ENCODE measurements around the gene RSRC1.
"Not testable (repeated sequence)": the region's sequence is repeated elsewhere in the genome, so short reads cannot be mapped to it uniquely, and the experiment has no call there.

The RSRC1 gene

DNA sequence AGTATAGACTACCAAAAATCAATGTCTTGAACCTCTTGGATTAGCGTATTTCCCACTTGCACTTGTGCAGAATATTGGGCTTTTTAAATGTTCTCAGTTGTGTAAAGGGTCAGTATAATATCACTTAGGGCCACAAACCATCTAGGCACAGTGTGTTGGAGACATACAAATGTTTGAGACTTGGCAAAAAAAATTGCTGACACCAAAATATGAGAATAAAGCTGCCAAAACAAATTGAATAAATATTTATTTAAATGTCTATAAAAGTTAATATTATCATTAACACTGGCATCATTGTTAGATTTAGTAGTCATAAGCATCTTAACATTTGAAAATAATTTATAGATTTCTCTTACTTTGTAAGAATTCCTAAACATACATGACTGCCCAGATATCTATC lies 430.2 kb downstream of the RSRC1 start:
- DNase-seq: no peak

DNA sequence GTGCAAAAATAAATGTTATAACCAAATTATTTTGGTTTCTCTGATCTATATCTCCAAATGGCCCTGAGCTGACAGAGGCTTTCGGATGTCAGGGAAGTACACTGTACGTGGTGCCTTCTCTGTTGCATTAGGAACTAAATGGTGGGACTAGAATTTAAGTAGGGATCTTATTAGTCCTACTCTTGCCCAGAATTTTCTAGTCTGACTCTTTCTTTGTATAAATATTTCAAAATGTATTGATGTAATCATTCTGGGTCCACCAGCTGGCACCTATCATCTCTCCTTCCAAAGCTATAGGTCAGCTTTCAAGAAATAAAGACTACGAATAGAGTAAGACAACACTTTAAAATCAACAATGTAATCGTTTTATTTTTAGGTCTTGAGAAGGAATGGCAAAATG lies 438.8 kb downstream of the RSRC1 start:
- no peak for DNase-seq

DNA sequence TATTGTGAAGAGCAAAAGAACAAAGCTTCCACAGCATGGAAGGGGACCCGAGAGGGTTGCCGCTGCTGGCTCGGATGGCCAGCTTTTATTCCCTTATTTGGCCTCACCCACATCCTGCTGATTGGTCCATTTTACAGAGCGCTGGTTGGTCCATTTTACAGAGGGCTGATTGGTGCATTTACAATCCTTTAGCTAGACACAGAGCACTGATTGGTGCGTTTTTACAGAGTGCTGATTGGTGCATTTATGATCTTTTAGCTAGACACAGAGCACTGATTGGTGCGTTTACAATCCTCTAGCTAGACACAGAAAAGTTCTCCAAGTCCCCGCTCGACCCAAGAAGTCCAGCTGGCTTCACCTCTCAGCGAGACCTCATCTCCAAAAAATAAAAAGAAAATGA lies 440.0 kb downstream of the RSRC1 start:
- DNase-seq: not testable (repeated sequence)

DNA sequence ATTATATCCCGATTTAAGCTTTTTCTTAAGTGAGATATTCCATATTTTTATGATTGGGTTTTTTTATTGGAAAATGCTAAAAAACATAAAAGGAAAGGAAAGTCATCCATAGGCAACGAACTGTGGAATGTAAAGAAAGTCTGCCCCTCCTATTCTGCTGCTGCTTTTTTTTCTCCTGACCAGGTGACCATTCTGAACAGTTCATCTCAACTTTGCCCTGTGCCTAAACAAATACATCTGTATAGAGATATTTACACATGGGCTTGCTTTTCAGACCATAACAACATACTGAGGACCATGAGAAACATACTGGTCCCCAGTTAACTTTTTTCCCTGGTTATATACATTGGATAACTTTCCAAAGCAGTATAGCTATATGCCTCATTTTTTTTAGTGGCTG lies 442.2 kb downstream of the RSRC1 start:
- no peak for DNase-seq

DNA sequence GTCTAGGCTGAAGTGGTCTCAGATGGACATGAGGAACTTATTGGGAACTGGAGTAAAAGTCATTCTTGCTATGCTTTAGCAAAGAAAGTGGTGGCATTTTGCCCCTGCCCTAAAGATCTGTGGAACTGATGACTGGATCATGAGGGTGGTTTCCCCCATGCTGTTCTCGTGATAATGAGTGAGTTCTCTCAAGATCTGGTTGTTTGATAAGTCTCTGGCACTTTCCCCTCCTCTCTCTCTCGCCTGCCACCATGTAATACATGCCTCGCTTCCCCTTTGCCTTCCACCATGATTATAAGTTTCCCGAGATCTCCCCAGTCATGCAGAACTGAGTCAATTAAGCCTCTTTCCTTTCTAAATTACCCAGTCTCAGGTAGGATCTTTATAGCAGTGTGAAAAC lies 449.6 kb downstream of the RSRC1 start:
- DNase-seq: no peak

DNA sequence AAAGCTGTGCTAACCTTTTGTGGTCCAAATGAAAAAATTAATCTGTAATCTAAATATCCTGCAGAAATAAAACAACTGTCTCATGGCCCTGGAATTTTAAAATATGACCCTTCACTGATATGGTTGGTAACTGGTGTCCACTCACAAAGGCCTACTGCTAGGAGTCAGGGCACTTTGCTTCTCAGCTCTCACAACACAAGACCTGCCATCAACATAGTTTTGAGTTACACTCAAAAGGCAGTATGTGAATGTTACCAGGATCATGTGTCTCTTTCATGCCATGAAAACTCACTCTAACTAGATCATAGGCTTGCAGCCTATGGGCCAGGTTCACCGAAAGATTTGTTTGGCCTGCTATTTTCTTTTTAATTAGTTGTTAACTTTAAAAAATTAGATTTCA lies 451.1 kb downstream of the RSRC1 start:
- DNase-seq: no peak

DNA sequence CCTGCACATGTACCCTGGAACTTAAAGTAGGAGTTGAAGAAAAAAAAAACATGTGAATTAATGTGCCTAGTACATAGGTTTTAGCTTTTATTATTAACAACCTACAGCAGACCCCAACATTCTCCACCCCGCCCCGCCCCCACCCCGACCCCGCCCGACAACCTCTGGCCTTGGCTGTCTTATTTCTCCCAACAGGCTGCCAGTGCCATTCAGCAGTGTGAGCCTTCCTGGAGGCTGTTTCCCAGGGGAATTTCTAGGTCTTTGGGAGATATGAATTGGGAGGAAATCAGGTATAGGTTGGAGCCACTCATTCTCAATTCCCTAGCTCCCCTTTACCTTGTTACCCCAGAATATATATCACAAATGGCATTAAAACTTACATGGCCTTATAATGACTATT lies 452.8 kb downstream of the RSRC1 start:
- no peak for DNase-seq

DNA sequence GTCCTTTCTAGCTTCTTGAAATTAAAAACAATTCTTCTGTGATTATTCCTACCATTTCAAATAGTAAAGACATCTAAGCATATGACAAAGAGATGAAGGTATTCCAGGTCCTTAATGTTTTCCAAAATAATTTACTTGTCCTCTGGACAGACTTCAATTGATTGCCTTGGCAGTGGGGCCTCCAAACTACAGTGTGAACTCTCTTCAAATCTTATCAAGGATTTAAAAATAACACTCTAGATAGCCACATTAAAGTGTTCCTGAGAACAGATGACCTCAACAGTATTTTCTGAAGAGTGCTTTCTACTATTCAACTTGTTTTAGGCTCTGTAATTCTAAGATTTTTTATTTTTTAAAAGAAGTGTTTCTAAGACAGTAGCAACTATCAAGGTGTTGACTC lies 453.2 kb downstream of the RSRC1 start:
- DNase-seq: no peak

DNA sequence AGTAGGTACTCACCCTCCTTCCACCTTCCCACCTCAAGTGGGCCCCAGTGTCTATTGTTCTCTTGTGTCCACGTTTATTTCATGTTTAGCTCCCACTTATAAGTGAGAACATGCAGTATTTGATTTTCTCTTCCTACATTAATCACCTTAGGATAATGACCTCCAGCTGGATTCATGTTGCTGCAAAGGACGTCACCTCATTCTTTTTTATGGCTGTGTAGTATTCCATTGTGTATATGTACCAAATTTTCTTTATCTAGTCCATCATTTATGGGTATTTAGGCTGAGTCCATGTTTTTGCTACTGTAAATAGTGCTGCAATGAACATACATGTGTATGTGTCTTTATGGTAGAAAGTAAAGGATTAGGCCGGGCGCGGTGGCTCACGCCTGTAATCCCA lies 455.2 kb downstream of the RSRC1 start:
- no peak for DNase-seq

DNA sequence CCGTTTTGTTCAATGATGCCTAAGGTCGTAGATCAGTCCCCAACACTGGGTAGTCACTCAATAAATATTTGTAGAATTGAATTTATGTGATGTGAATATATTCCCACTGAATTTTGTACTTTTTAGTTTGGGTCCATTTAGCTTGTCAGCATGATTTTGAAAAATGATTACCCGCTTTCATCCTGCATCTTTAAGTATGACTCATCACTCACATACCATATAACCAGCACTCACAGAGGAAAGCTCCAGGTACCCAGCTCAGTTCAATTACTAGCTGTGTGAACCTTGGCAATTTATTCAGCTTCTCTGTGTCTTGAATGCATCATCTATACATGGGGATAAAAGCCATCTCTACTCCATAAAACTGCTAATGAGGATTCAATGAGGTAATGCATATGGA lies 458.9 kb downstream of the RSRC1 start:
- DNase-seq: no peak

DNA sequence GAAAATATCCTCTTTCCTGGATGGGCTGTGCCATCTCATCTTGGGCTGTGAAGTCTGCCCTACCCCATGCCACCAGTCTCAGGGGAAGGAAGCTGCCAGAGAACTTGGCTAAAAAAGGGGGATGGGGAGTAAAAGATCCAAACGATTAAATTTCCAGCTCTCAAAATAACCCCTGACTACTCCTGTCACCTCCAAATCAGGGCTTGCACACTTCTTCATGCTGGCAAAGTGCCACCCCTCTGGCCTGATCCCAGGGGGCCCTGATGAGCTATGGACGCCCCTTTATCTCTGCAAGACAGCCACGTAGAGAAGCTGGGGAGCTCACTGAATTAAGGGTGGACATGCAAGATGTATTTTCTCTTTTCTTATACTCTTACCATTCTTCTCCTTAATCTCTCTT lies 459.9 kb downstream of the RSRC1 start:
- no peak for DNase-seq

DNA sequence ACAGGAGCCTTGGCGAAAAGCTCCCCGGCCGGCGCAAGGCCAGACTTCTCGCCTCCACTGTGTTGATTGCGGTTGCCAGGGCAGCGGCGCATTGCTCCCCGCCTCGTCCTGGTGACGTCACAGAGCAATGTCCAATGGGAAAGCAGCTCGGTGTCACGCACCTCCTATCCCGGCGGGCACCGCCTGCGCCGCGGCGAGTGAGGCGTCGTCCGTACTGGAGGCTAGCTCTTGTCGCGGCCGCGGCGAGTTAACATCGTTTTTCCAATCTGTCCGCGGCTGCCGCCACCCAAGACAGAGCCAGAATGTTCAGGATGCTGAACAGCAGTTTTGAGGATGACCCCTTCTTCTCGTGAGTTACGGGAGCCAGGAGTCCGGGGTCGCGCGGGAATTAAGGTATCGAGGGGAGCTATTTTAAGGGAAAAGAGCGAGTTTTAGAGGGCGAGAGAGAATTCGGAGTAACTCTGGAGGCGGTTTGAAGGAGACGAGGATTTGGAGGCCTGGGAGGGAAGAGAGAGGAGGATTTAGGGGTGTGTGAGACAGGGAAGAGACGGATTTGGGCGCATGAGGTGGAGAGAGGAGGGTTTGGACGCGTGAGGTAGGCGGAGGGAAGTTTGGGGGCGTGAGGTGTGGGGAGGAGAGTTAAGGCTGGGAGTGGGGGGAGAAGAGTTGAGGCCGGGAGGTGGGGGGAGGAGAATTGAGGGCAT lies 461.3 kb downstream of the RSRC1 start, which contains the start of gene MLF1:
TSS of gene MLF1 (plus strand) at position 196 of the 704 bp plus-strand sequence. CDS start at position 303, 107 bp downstream.
- peak; percentile 95 for DNase-seq

DNA sequence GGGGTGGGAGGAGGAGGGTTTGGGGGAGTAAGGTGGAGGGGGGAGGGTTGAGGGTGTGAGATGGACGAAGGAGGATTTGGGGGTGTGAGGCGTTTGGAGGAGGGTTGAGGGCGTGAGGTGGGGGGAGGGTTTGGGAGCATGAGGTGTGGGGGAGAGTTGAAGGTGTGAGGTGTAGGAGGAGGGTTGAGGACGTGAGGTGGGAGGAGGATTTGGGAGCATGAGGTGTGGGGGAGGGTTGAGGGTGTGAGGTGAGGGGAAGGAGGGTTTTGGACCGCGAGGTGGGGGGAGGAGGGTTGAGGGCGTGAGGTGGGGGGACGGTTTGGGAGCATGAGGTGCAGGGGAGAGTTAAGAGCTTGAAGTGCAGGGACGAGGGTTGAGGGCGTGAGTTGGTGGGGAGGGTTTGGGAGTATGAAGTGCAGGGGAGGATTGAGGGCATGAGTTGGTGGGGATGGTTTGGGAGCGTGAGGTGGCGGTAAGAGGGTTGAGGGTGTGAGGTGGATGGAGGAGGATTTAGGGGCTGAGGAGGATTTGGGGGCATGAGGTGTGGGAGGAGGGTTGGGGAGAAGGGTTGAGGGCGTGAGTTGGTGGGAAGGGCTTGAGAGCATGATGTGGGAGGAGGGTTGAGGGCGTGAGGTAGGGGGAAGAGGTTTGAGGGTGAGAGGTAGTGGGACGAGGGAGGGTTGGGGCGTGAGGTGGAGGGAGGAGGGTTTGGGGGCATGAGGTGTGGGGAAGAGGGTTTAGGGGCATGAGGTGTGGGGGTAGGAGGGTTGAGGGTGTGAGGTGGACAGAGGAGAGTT lies 462.3 kb downstream of the RSRC1 start:
- DNase-seq: no peak

DNA sequence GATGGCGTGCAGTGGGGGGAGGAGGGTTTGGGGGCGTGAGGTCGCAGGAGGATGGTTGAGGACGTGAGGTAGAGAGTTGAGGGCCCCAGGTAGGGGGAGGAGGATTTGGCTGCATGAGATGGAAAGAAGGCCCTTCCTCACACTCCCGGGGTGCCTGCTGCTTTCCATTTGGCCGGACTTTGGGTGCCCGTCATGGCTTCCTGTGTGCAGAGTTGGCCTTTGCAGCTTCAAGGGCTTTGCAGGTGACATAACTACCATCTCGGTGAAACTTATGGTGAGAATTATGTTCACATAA lies 462.8 kb downstream of the RSRC1 start:
- DNase-seq: no peak

DNA sequence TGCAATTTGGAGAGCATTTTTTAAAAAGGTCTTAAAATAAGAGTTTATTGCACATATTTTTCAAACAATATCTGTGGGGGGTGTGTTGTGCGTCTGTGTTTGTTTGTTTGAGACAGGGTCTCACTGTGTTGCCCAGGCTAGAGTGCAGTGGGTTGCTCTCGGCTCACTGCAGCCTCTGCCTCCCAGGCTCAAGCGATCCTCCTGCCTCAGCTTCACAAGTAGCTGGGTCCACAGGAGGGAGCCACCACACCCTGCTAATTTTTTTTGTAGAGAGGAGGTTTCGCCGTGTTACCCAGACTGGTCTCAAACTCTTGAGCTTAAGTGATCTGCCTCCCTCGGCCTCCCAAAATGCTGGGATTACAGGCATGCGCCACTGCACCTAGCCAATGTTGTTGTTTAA lies 463.8 kb downstream of the RSRC1 start:
- no peak for DNase-seq

DNA sequence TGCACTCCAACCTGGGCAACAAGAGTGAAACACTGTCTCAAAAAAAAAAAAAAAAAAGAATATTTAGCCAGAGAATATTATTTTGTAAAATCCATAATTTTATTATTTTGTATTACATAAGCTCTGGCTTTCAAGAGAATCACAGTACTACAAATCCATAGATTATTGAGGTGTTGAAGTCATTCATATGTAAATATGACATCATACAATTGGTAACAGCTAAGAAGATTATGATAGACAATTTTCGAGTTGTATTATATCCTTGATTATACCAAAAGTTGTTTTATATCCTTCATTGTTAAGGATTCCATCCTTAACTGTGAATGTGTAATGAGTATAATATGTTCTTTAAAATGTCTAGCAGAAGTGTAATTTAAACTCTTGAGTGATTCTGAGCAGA lies 464.8 kb downstream of the RSRC1 start:
- no peak for DNase-seq

DNA sequence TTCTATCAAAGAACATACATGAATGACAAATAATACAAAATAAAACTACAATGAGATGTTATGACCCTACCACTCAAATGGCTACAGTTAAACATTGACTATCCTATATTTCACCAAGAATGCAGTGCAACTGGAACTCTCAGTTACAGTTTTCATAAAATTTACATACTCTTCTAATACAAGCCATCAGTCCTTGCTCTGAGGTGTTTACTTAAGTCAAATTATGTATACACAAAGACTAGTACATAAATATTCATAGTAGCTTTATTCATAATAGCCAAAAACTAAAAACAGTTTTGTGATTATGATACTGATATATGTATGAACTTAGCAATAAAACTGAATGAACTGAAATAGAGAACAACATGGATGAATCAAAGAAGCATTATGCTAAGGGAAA lies 480.3 kb downstream of the RSRC1 start:
- no peak for DNase-seq

All from COR-L47 (cell line).